ENCODE data around the gene GPSM1. TPM values are rescaled to one million over a fixed set of nuclear protein-coding genes. Genes with fewer than 3 reads are reported as not detected.
"Not testable (repeated sequence)": the region's sequence is repeated elsewhere in the genome, so short reads cannot be mapped to it uniquely, and the experiment has no call there.

GPSM1 gene
- total and polyA plus RNA-seq, 2 donors (not counting 1 experiment from before 2014, with no cell fraction given) = 2.4 to 6.3 TPM

GRCh38 chr9:136349546-136349945, 22.2 kb downstream of the GPSM1 start:
- no peaks in the 10 kb centered on the region for H3K9me3 ChIP-seq (ENCODE audit: control extremely low read depth in 1 of 3, control insufficient read depth in 2 of 3, insufficient read depth in 1 of 3, low read length in 2 of 3)
- ChIA-PET POLR2A (no interaction called here), CTCF (no interaction called here)
- no peaks in the 10 kb centered on the region for H3K79me2 ChIP-seq (ENCODE audit: control insufficient read depth, insufficient read depth, low read length)
- H3K4me1 ChIP-seq (ENCODE audit: control insufficient read depth in 2 of 2, insufficient read depth in 2 of 2, low read length in 2 of 2) = no peaks in the 10 kb centered on the region
- H3K27me3 Mint-ChIP-seq = no peaks in the 10 kb centered on the region
- no peaks in the 10 kb centered on the region for H3K27me3 ChIP-seq (replicated peaks in 1 of 4; ENCODE audit: control extremely low read depth in 1 of 4, control insufficient read depth in 3 of 4, insufficient read depth in 4 of 4, low read length in 3 of 4)
- no peaks in the 10 kb centered on the region for H3K9me3 Mint-ChIP-seq (ENCODE audit: insufficient read depth)
- H3K9ac ChIP-seq (ENCODE audit: low read length) = no peak overlapping the region
- H3K4me3 ChIP-seq (ENCODE audit: control extremely low read depth in 1 of 5, extremely low read depth in 1 of 5, insufficient read depth in 1 of 5, low read depth in 2 of 5, low read length in 4 of 5) = no peak overlapping the region
- H3K27ac Mint-ChIP-seq = no peak overlapping the region
- no peak overlapping the region for H2AFZ ChIP-seq (ENCODE audit: insufficient read depth, low read depth, low read length, poor library complexity, severe bottlenecking)
- 87% methylated on average over 23 of the region's 24 CpGs for WGBS (ENCODE audit: insufficient coverage)
- H4K20me1 ChIP-seq (ENCODE audit: control insufficient read depth, insufficient read depth, low read length, poor library complexity, severe bottlenecking) = no peaks in the 10 kb centered on the region
- DNase-seq = no peak
- no peaks in the 10 kb centered on the region for H3K4me1 Mint-ChIP-seq
- TF ChIP-seq CTCF (IDR thresholded peaks at IDR 0.05) (no peak), EZH2 (IDR thresholded peaks at IDR 0.05; ENCODE audit: borderline replicate concordance, insufficient read depth, low read depth, low read length, poor library complexity, severe bottlenecking) (no peak)
- ATAC-seq (ENCODE audit: low read depth) = no peak
- no peak overlapping the region for H3K4me2 ChIP-seq (replicated peaks; ENCODE audit: low read depth, low read length, poor library complexity, severe bottlenecking)
- H3K4me3 Mint-ChIP-seq = no peak overlapping the region
- no peak overlapping the region for H3K27ac ChIP-seq (ENCODE audit: low read length in 2 of 2)
- intact Hi-C loops (cut with micrococcal nuclease) = no loop called here
- H3K36me3 ChIP-seq (replicated peaks in 1 of 2; ENCODE audit: control extremely low read depth in 1 of 2, control insufficient read depth in 1 of 2, extremely low read depth in 1 of 2, insufficient read depth in 2 of 2, low read length in 1 of 2) = no peaks in the 10 kb centered on the region

GRCh38 chr9:136351252-136351800, 24.0 kb downstream of the GPSM1 start:
- WGBS (ENCODE audit: insufficient coverage) = 81% methylated on average over 11 of the region's 11 CpGs
- intact Hi-C loops (cut with micrococcal nuclease) = no loop called here
- Histone ChIP-seq H3K4me1 (ENCODE audit: control insufficient read depth in 2 of 2, insufficient read depth in 2 of 2, low read length in 2 of 2) (no peaks in the 10 kb centered on the region), H3K27ac (ENCODE audit: low read length in 2 of 2) (no peak overlapping the region), H3K9me3 (ENCODE audit: control extremely low read depth in 1 of 3, control insufficient read depth in 2 of 3, insufficient read depth in 1 of 3, low read length in 2 of 3) (no peaks in the 10 kb centered on the region), H3K9ac (ENCODE audit: low read length) (no peak overlapping the region), H4K20me1 (ENCODE audit: control insufficient read depth, insufficient read depth, low read length, poor library complexity, severe bottlenecking) (no peaks in the 10 kb centered on the region), H3K4me3 (ENCODE audit: control extremely low read depth in 1 of 5, extremely low read depth in 1 of 5, insufficient read depth in 1 of 5, low read depth in 2 of 5, low read length in 4 of 5) (no peak overlapping the region), H3K79me2 (ENCODE audit: control insufficient read depth, insufficient read depth, low read length) (no peaks in the 10 kb centered on the region), H3K27me3 (replicated peaks in 1 of 4; ENCODE audit: control extremely low read depth in 1 of 4, control insufficient read depth in 3 of 4, insufficient read depth in 4 of 4, low read length in 3 of 4) (no peaks in the 10 kb centered on the region), H2AFZ (ENCODE audit: insufficient read depth, low read depth, low read length, poor library complexity, severe bottlenecking) (no peak overlapping the region), H3K36me3 (replicated peaks in 1 of 2; ENCODE audit: control extremely low read depth in 1 of 2, control insufficient read depth in 1 of 2, extremely low read depth in 1 of 2, insufficient read depth in 2 of 2, low read length in 1 of 2) (no peaks in the 10 kb centered on the region), H3K4me2 (replicated peaks; ENCODE audit: low read depth, low read length, poor library complexity, severe bottlenecking) (no peak overlapping the region)
- DNase-seq = no peak
- Mint-ChIP-seq H3K4me1 (no peaks in the 10 kb centered on the region), H3K9me3 (ENCODE audit: insufficient read depth) (no peaks in the 10 kb centered on the region), H3K4me3 (no peak overlapping the region), H3K27ac (no peak overlapping the region), H3K27me3 (no peaks in the 10 kb centered on the region)
- TF ChIP-seq CTCF (IDR thresholded peaks at IDR 0.05) (no peak), EZH2 (IDR thresholded peaks at IDR 0.05; ENCODE audit: borderline replicate concordance, insufficient read depth, low read depth, low read length, poor library complexity, severe bottlenecking) (no peak)
- ATAC-seq (ENCODE audit: low read depth) = no peak
- ChIA-PET POLR2A (no interaction called here), CTCF (no interaction called here)

- H3K27ac Mint-ChIP-seq; H3K27me3 ChIP-seq (replicated peaks in 1 of 4; ENCODE audit: control extremely low read depth in 1 of 4, control insufficient read depth in 3 of 4, insufficient read depth in 4 of 4, low read length in 3 of 4); CTCF ChIA-PET; H2AFZ ChIP-seq (ENCODE audit: insufficient read depth, low read depth, low read length, poor library complexity, severe bottlenecking); POLR2A ChIA-PET; H3K4me2 ChIP-seq (replicated peaks; ENCODE audit: low read depth, low read length, poor library complexity, severe bottlenecking); H3K9me3 Mint-ChIP-seq (ENCODE audit: insufficient read depth); H3K36me3 ChIP-seq (replicated peaks in 1 of 2; ENCODE audit: control extremely low read depth in 1 of 2, control insufficient read depth in 1 of 2, extremely low read depth in 1 of 2, insufficient read depth in 2 of 2, low read length in 1 of 2); H3K79me2 ChIP-seq (ENCODE audit: control insufficient read depth, insufficient read depth, low read length); H3K4me3 Mint-ChIP-seq; H3K4me3 ChIP-seq (ENCODE audit: control extremely low read depth in 1 of 5, extremely low read depth in 1 of 5, insufficient read depth in 1 of 5, low read depth in 2 of 5, low read length in 4 of 5); H3K4me1 Mint-ChIP-seq; H3K9ac ChIP-seq (ENCODE audit: low read length); H3K9me3 ChIP-seq (ENCODE audit: control extremely low read depth in 1 of 3, control insufficient read depth in 2 of 3, insufficient read depth in 1 of 3, low read length in 2 of 3); H3K27me3 Mint-ChIP-seq; intact Hi-C loops (cut with micrococcal nuclease); DNase-seq; H3K27ac ChIP-seq (ENCODE audit: low read length in 2 of 2); ATAC-seq (ENCODE audit: low read depth); H3K4me1 ChIP-seq (ENCODE audit: control insufficient read depth in 2 of 2, insufficient read depth in 2 of 2, low read length in 2 of 2); H4K20me1 ChIP-seq (ENCODE audit: control insufficient read depth, insufficient read depth, low read length, poor library complexity, severe bottlenecking): not testable (repeated sequence)
- 98% methylated on average over 11 of the region's 24 CpGs for WGBS (ENCODE audit: insufficient coverage)
Measured at GRCh38 chr9:136351868-136352267, 24.5 kb downstream of the GPSM1 start.

All from B cell (primary cell).